ENCODE measurements around the gene ZNF850. TPM values are rescaled to one million over a fixed set of nuclear protein-coding genes. Genes with fewer than 3 reads are reported as not detected.

ZNF850 gene
- total and polyA plus RNA-seq, 2 of the 8 experiments (the other 6 are each of a cell fraction or from before 2014, with no cell fraction given) = 6.7 to 21.2 TPM

GRCh38 chr19:36805364-36805763, 32.8 kb upstream of the ZNF850 start (continued):
- TF ChIP-seq PHF8 (conservative IDR thresholded peaks at IDR 0.05; ENCODE audit: low read depth, low read length) = no peak
- no peak for TF ChIP-seq CREB1 (IDR thresholded peaks at IDR 0.05)

Data from H1 (cell line).